Lower lobe of right lung (tissue), 2 donors: ENCODE data around the gene MAP3K14. TPM values are rescaled to one million over a fixed set of nuclear protein-coding genes. Genes with fewer than 3 reads are reported as not detected.
A peak's percentile ranks its signal among the peaks of the same experiment; 100 is the strongest.

ENCODE experiments used
- ATAC-seq, 2 donors: fragments of 200-7000 bp; cut with Tn5 transposase; one replicate each; pipeline ENCODE4 v1.9.1; 2020 to 2022; ENCODE audit warnings: mild to moderate bottlenecking in 2 of 2, moderate library complexity in 2 of 2
- DNase-seq: peaks from one replicate; pipeline ENCODE4 v3.0.0-alpha.2; 2020
- H3K27ac ChIP-seq: fragments of 200-600 bp; one replicate; pipeline ENCODE4 v1.8.0; 2022
- H3K27me3 ChIP-seq: fragments of 200-600 bp; one replicate; pipeline ENCODE4 v1.8.0; 2022; ENCODE audit warnings: low read depth
- H3K36me3 ChIP-seq: fragments of 200-600 bp; one replicate; pipeline ENCODE4 v1.8.0; 2022; ENCODE audit warnings: mild to moderate bottlenecking
- H3K4me1 ChIP-seq: fragments of 200-600 bp; one replicate; pipeline ENCODE4 v1.8.0; 2022
- H3K4me3 ChIP-seq: fragments of 200-600 bp; one replicate; pipeline ENCODE4 v1.8.0; 2022; ENCODE audit warnings: mild to moderate bottlenecking
- H3K9me3 ChIP-seq: fragments of 200-600 bp; one replicate; pipeline ENCODE4 v1.8.0; 2022
- intact Hi-C: fragments of 100-400 bp; cut with DNase I; formaldehyde crosslinking; loops from one replicate; pipeline ENCODE4 v1.11.0; 2022
- total RNA-seq: library from RNA; stranded (reverse); fragmentation: NEBNext Ultra II Directional; extraction: Animal tissue kit (Norgen Biotek cat#: 25700); gene quantifications from one replicate; pipeline ENCODE4 v1.2.1, GENCODE V29; 2021
- TF ChIP-seq, protein P1 (sequence below): fragments of 200-600 bp; IDR thresholded peaks from one replicate; pipeline ENCODE4 v1.8.0; 2022; ENCODE audit warnings: antibody characterized with exemption, mild to moderate bottlenecking
- donor health status: DM: no; HTN: yes; CAD: no; lungs with severe emphysema.

Gene MAP3K14
- total RNA-seq, 1 donor from 2014 or later: 9.3 TPM

DNA sequence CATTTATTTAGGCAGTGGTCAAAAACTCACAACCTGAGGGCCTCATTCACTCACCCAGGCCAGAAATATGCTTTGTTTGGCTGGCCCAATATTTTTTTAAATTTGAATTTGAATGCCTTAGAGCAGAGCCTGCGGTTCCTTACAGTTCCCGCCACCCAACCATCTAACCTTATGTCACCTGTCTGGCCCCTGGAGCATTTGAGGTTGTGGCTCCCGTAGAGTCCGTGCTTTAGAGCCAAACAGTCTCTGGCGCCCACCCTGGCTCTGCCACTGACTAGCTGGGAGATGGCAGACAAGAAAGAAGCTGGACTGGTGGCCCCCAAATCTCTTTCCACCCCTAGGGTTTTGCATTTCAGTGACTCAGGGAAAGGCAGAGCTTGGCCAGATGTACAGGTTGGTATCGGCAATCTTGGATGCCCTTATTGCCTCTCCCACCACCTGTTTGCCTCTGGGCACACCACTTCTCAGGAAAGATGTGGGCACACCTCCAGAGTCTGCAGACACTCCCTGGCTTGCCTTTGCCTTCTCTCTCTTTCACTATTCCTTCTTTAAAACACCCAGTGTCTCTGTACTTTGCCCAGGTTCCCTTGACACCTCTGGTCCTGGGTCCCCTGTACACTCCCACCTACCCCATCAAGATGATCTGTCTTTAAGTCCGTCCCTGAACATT, 1.9 kb upstream of the MAP3K14 start:
- DNase-seq: no peak
- H3K9me3 ChIP-seq: no peaks in the 10 kb centered on the region
- H3K4me1 ChIP-seq: peaks cover 46% of the 10 kb centered on the region
- H3K36me3 ChIP-seq: no peaks in the 10 kb centered on the region
- H3K4me3 ChIP-seq: no peak overlapping the region
- no peak for ATAC-seq
- intact Hi-C loops: no loop called here
- no peaks in the 10 kb centered on the region for H3K27me3 ChIP-seq
- TF ChIP-seq, protein P1, sequence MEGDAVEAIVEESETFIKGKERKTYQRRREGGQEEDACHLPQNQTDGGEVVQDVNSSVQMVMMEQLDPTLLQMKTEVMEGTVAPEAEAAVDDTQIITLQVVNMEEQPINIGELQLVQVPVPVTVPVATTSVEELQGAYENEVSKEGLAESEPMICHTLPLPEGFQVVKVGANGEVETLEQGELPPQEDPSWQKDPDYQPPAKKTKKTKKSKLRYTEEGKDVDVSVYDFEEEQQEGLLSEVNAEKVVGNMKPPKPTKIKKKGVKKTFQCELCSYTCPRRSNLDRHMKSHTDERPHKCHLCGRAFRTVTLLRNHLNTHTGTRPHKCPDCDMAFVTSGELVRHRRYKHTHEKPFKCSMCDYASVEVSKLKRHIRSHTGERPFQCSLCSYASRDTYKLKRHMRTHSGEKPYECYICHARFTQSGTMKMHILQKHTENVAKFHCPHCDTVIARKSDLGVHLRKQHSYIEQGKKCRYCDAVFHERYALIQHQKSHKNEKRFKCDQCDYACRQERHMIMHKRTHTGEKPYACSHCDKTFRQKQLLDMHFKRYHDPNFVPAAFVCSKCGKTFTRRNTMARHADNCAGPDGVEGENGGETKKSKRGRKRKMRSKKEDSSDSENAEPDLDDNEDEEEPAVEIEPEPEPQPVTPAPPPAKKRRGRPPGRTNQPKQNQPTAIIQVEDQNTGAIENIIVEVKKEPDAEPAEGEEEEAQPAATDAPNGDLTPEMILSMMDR: no peak
- H3K27ac ChIP-seq: peak overlapping the region; percentile 24

DNA sequence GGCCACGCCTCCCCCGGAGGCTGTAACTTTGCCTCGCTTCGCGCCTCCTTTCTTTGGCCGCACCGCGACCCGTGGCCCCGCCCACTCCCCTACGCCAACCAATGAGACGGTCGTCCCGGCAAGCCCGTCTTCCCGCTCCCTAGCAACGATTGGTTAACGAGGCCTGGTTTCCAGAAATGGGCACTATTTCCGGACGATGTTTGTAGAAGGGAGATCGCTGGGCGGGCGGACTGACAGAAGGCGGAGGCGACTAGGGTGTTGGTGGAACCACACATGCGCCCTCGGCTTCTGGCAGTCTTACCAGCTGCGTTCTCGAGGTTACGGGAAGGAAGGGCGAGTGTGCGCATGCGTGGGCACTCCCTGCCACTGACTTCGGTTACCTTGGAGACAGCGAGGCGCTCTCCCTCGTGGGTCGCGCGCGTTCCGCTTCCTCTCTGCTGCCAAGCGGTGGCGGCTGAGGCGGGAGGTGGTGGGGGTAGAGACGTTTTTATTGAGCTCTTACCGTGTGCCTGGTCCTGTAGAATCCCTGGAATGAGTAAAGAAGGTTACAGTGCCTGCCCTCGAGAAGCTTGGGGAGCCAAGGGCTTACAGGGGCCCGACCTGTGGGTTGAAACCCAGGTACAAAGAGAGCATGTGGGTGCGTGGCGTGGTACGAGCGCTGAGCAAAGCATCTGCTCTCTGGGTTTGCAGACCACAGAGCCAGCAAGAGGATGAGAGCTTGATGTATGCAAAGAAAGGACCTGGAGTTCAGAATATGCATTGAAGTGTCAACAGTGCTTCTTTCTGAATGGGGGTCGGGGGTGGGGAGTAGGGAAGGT, 500 bp upstream of the MAP3K14 start:
- intact Hi-C loops: no loop called here
- Histone ChIP-seq H3K36me3 (no peaks in the 10 kb centered on the region), H3K9me3 (no peaks in the 10 kb centered on the region), H3K4me3 (peak overlapping the region; percentile 80), H3K4me1 (peaks cover 59% of the 10 kb centered on the region), H3K27me3 (no peaks in the 10 kb centered on the region), H3K27ac (peak overlapping the region; percentile 96)
- ATAC-seq: peak; percentile 93 to 96
- TF ChIP-seq, protein P1: no peak
- DNase-seq: peak; percentile 100

DNA sequence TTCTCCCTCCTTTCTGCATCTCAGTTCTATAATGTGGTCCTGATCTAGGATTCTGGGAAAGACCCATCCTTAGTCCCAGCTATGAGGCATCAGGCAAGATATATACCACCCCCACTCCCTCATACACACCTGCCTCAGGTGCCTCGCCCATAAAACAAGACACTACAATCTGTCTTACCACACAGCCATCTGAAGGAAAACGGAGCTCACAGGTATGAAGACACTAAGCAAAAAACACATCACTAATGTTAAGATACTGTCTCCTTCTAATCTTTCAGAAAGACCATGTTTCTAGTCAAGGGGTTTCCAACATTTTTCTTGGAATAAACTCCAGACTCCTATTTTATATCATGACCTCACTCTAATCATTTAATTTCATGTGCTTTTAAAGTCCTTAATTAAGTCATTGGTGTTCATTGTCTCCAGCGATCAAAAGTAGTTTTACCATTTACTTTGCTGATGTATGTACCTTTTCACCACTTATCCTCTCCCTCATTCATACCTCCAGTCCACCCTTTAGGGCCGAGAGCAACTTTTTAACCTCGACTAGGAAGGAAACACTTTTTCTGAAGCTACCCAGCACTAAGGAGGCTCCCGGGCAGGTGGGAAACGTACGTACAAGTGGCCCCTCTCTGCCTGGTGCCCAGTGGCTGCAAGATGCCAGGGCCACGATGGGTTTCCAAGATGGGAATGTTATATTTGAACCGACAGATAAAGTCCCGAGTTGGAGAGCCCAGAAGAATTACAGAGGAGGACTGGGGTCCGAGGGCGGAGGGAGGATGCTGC, 979 bp downstream of the MAP3K14 start:
- H3K9me3 ChIP-seq: no peaks in the 10 kb centered on the region

DNA sequence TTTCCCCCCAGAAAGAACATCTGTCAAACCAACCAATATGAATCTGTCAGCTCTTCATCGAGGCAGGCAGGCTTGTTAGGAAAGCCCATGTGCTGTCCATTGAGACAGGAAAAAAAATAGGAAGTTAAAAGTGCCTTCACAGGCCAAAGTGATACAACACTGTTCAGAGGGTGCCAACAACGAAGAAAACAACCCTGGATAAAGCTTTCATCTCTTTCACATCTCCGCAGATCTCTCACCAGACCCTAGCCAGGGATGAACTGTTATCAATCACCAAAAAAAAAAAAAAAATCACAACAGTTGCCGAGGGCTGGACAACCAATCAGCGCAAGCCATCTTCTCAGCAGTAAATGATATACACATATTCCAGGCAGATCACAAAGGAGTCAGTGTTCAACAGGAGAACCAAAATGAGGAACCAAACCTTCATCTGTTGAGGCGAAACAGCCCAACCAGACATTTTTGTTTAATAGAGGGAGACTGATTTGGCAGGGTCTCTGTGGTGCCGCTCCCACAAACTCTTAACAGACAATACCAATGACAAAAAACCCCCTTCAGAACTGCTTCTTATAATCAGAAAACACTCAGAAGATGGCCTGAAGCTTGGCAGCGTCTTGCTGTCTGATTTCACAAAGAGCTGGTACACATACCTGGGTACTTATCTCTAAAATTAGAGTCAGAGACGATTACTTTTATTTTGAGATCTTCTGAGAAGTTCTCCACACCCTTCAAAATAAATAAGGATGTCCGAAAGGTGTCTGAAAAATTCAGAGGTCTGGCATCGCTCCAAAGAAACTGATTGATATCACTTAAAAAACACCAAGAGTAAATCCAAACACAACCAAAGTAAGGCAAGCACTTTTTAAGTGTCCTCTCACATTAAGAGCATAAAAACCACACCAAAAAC, 1.8 kb downstream of the MAP3K14 start:
- Histone ChIP-seq H3K36me3 (no peaks in the 10 kb centered on the region), H3K27me3 (no peaks in the 10 kb centered on the region), H3K27ac (peak overlapping the region; percentile 47), H3K9me3 (no peaks in the 10 kb centered on the region), H3K4me1 (peaks cover 70% of the 10 kb centered on the region), H3K4me3 (peak overlapping the region; percentile 80)
- DNase-seq (no peak), ATAC-seq (no peak)
- TF ChIP-seq, protein P1: no peak
- intact Hi-C loops: no loop called here

More for the DNA sequence above, 979 bp downstream of the MAP3K14 start:
- intact Hi-C loops: no loop called here
- peaks cover 69% of the 10 kb centered on the region for H3K4me1 ChIP-seq
- H3K27me3 ChIP-seq: no peaks in the 10 kb centered on the region
- H3K27ac ChIP-seq: peak overlapping the region; percentile 96
- no peak for DNase-seq
- H3K36me3 ChIP-seq: no peaks in the 10 kb centered on the region
- H3K4me3 ChIP-seq: peak overlapping the region; percentile 80
- TF ChIP-seq, protein P1: no peak
- no peak for ATAC-seq
